ENCODE measurements around the gene CAPSL.
A peak's percentile ranks its signal among the peaks of the same experiment; 100 is the strongest.
"Not testable (repeated sequence)": the region's sequence is repeated elsewhere in the genome, so short reads cannot be mapped to it uniquely, and the experiment has no call there.

Gene CAPSL

DNA sequence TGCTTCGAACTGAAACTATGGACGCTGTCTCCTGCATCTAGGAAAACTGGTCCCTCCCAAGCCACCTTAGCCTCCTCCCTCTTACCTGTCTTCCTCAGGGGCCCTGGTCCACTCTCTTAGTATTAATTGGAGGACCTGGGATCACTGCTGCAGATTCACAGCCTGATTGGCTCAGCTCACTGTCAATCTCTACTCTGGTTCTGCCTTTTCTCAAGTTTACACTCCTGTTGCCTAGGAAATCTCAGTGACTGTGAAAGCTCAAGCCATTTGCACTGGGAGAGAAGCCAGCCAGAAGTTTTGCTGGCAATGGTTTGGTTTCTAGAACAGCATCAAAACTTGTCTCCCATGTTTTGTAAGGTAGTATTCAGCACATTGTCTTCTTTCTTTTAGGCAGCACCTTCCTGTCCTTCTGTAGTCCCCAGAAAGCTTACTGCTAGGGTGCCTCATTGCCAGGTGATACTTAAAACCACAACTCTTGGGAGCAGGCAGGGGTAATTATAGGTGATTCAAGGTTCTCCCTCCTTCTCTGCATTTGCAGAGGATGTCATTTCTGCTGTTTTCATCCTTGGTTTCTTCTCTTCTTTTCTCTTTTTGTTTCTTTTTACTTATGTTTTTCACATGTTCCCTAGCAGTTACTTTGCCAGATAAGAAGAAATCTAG, at the start of gene CAPSL:
CAPSL (minus strand) TSS at position 55 of the 660 bp plus-strand sequence. CDS start 17,502 bp downstream, outside the sequence.
- peak; percentile 11 to 45 for DNase-seq

DNA sequence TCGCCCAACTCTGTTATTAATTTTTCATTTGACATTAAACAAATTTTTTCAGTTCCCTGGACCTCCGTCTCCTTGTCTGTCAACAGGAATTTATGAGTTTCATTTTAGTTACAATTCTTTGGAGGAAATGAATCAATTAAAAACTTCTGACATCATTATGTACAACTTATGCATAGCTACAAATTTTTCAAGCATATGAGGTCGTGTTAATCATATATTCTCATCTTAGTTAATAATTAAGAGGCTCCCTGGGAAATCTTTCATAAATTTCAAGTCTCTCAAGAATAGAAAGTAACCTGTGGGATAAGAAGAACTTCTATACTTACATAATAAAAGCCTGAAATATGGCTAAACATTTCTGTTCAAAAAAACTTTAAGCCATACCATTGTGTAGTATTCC, 49.4 kb upstream of the CAPSL start:
- DNase-seq: no peak

DNA sequence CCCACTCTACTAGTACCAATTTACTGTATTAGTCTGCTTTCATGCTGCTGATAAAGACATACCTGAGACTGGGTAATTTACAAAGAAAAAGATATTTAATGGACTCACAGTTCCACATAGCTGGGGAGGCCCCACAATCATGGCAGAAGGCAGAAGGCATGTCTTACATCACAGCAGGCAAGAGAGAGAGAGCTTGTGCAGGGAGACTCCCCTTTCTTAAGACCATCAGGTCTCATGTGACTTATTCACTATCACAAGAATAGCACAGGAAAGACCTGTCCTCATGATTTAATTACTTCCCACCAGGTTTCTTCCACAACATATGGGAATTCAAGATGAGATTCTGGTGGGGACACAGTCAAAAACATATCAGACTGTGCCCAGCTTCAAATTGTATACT, 41.3 kb upstream of the CAPSL start:
- no peak for DNase-seq

GRCh38 chr5:35976859-35977258, 38.4 kb upstream of the CAPSL start:
- DNase-seq: not testable (repeated sequence)

GRCh38 chr5:35974570-35974969, 36.1 kb upstream of the CAPSL start:
- no peak for DNase-seq

DNA sequence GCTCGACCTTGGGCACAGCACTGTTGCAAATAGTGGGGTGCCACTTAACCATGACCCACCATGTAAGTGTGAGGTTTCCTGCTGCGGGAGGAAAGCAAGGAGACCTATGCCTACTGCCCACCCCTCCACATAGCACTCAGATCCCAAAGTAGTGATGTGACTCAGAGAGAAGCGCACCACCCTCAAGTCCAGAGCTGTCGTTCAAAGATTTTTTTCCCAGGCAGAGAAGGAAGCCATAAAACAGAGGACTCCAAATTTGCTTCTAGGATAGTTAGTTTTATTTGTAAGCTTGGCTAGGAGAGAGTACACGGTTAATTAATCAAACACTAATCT, 33.4 kb upstream of the CAPSL start:
- no peak for DNase-seq

- no peak for DNase-seq
These were observed 32.9 kb upstream of the CAPSL start for GRCh38 chr5:35971186-35971877.

GRCh38 chr5:35963381-35963843, 25.0 kb upstream of the CAPSL start:
- no peak for DNase-seq

GRCh38 chr5:35960328-35960727, 21.9 kb upstream of the CAPSL start:
- DNase-seq: no peak

- DNase-seq: no peak
These were observed 18.0 kb upstream of the CAPSL start for GRCh38 chr5:35956429-35956828.

GRCh38 chr5:35954175-35954574, 15.8 kb upstream of the CAPSL start:
- no peak for DNase-seq

DNA sequence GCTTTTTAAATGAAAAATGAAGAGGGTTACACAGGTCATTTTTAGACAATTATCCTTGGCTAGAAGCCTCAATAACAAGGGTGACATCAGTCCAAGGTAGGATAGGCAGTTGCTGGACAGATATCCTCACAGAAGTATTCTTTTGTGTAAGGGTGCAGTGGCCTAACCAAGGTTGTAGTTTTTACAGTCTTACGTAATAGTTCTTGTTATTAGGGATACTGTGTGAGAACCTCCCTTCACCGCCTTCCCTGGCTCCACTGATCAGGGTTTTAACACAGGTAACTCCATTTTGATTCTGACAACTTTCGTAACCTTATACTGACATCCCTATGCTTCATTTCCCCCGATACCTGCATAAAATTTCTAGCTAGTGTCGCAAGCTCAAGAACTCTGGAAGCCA, 8.7 kb upstream of the CAPSL start:
- DNase-seq: no peak

DNA sequence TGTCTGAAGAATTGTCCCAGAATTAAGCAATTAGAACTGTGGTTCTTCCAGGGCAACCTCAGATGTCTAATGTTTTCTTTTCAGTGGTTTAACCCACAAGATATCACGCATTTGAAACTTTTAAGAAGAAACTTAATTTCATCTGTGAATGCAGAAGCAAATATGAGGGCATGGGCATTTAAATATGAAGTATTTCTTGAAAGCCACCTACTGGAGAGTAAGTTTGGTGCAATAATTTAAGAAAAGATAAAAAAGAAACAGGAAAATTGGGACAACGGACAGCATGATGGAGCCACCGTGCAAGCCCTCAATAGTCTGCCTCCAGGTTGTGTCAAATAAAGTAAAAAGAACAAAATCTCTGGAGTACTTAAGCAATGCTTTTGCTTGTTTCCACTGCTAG, 1.2 kb upstream of the CAPSL start:
- DNase-seq: no peak

DNA sequence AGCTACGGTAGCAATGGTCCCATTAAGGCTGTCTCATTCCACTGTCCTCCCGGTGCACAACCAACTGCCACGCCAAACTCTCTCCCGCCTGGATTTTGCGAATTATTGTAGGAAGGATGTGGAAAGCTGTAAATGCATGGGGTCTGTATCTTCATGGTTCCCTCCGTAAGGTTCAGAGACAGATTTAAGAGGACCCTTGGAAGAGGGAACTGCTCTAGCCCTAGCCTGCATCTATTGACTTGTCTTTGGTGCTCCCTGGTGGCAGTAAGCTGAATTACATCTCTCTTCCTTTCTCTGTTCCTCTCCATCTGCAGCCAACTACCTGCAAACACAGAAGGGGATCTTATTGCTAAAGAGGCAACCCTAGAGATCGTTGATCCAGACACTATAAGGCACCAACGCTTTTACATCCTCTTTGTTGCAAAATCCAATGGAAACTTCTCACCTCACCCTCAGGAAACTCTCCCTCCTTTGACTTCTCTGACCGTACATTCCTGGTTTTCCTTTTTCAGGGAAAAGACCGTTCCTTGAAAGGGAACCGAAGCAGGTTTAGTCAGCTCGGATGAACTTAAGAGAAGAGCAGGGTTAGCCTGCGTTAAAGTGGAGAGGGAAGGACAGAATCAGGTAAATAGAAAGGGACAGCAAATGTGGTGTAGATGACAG, 11.9 kb downstream of the CAPSL start:
- DNase-seq: peak; percentile 52 to 60

DNA sequence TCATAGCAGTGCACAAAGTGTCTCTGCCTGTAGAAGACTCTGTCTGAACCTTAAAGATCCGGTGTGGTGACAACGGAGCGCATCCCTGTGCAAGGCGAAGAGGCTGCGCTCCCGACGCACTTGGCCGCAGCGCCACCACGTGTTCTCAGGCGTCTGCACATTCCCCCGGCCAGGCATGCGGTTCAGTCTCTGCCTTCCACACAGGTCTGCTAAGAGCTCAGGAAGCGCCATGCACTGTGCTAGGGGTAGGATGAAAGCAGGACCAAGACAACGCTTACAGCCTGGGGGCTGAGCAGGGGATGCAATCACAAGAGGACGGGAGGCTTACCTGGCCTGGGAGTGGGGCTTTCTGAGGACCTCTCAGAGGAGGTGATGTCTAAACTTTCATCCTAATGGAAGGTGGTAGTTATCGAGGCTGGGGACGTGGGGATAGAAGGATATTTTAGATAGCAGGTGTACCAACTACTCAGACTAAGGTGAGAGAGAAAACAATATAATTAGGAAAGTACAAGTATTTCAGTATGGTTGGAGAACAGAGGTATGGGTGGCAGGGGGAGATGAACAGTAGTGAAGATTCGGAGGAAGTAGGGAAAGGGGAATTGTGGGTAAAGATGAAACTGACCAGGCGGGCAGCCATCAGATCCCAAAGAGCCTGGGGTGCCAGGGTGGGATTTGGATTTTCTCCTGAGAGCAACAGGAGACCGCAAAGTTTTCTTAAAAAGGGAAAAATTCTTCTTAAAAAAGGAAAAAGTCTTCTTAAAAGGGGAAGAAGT, 13.3 kb downstream of the CAPSL start:
- peak; percentile 56 to 61 for DNase-seq

- DNase-seq: no peak
These were observed 14.1 kb downstream of the CAPSL start for GRCh38 chr5:35924122-35924949.

- DNase-seq: no peak
These were observed 16.0 kb downstream of the CAPSL start for GRCh38 chr5:35922468-35922867.

DNA sequence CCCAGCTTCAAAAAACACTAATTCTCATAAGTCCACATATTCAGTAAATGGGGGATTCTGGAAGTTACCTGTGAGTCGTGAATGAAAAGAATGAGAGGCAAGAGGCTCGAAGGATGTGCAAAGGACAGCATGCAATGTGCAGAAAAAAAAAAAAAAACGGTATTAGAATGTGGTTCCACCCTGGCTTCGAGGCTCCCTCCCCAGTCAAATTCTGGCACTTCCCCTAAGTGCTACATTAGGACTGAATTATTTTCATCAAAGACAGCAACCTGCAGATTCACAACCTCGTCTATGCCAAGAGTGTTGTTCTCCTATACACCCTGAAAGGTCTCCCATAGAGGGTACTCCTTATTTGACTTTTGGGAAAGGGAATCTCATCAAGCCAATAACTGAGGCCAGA, 16.5 kb downstream of the CAPSL start:
- no peak for DNase-seq

DNA sequence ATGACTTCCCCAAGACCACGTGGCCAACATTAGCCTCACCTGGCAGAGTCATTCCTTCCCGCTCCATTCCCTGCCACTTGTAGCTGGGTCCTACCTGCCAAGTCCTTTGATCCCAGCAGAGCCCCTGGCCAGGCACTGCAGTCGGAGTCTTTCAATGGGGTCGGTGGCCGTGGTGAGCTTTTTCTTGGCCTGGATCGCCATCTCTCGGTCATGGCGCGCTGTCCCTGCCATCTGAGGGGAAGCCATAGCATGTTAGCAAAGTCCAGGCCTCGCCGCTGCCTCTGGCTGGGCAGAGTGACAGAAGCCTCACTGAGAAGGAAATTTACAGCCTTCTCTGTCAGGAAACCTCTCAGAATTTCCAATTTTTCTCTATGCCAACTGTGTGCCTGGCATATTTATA, 17.5 kb downstream of the CAPSL start:
- no peak for DNase-seq

- DNase-seq: no peak
These were observed 19.2 kb downstream of the CAPSL start for GRCh38 chr5:35919191-35919590.

- no peak for DNase-seq
These were observed 29.6 kb downstream of the CAPSL start for GRCh38 chr5:35908814-35909213.

- DNase-seq: no peak
These were observed 30.2 kb downstream of the CAPSL start for GRCh38 chr5:35908228-35908627.
